Adrenal gland (tissue), 12 donors: ENCODE data around the gene EXOC6B. TPM values are rescaled to one million over a fixed set of nuclear protein-coding genes. Genes with fewer than 3 reads are reported as not detected.
A peak's percentile ranks its signal among the peaks of the same experiment; 100 is the strongest.

Source experiments
- DNase-seq, 7 donors: peaks; one replicate each; pipeline ENCODE4 v3.0.0-alpha.2; 2019 to 2020
- H3K27ac ChIP-seq, 5 donors: fragments of 200-600 bp; sonication (generic) in 4 of 5; 1 replicate in 3 of 5; 2 replicates in 2 of 5; pipeline versions ENCODE4 v1.5.1 to v1.8.0; 2016 to 2020; ENCODE audit warnings: mild to moderate bottlenecking in 1 of 5
- H3K27me3 ChIP-seq: fragments of 200-600 bp; 2 replicates; pipeline ENCODE4 v1.8.0; 2021
- H3K36me3 ChIP-seq, 2 donors: fragments of 200-600 bp; replicated peaks in 1 of 2; 1 replicate in 1 of 2; 2 replicates in 1 of 2; pipeline versions ENCODE4 v1.5.1 to v1.8.0; 2018 to 2022
- H3K4me1 ChIP-seq, 2 donors: fragments of 200-600 bp; replicated peaks in 1 of 2; 1 replicate in 1 of 2; 2 replicates in 1 of 2; pipeline versions ENCODE4 v1.5.1 to v1.8.0; 2018 to 2021
- H3K4me3 ChIP-seq, 4 donors: fragments of 200-600 bp; sonication (generic) in 3 of 4; one replicate each; pipeline ENCODE4 v1.5.1; 2016 to 2018
- H3K9me3 ChIP-seq, 3 donors: fragments of 200-600 bp; sonication (generic) in 1 of 3; replicated peaks in 1 of 3; 1 replicate in 2 of 3; 2 replicates in 1 of 3; pipeline versions ENCODE4 v1.5.1 to v1.8.0; 2016 to 2021
- POLR2A ChIP-seq, 2 donors: fragments of 450-650 bp; IDR thresholded peaks; one replicate each; pipeline ENCODE4 v1.6.1; 2017; ENCODE audit warnings: antibody characterized with exemption in 2 of 2, mild to moderate bottlenecking in 2 of 2, moderate library complexity in 1 of 2
- WGBS, 4 donors: extraction: QIAGEN DNeasy Blood & Tissue Kit in 2 of 4; methylation state at CpG; one replicate each; pipeline versions ENCODE4 v1.1.5 to v1.1.7; 2013 to 2017; 5-methylcytosine and 5-hydroxymethylcytosine counted together
- intact Hi-C, 2 donors: fragments of 100-400 bp; cut with DNase I; formaldehyde crosslinking; loops; one replicate each; pipeline versions ENCODE4 v1.14.1 to v1.15.0; 2022 to 2023
- polyA plus RNA-seq, 3 donors: library from polyadenylated mRNA; stranded (reverse); fragments of 200-250 nt in 2 of 3; fragments of 350-450 nt in 1 of 3; fragmentation: Illumina TruSeq in 1 of 3; extraction: RNeasy Lipid Tissue Mini Kit (QIAGEN cat#74804) in 1 of 3; gene quantifications; one replicate each; pipeline ENCODE4 v1.2.3, GENCODE V29; 2013 to 2014
- total RNA-seq, 9 donors: library from RNA; depleted of rRNA in 4 of 9; stranded (reverse); fragments of >200 nt in 4 of 9; fragments of 120-200 nt in 1 of 9; fragmentation: NEBNext Ultra II Directional in 1 of 9; extraction: Animal tissue kit (Norgen Biotek cat#: 25700) in 1 of 9; gene quantifications; one replicate each; pipeline versions ENCODE4 v1.1.0 to v1.2.4, GENCODE V29; 2013 to 2023
- TF ChIP-seq, protein P1 (sequence below), 6 experiments: fragments of 450-650 bp in 4 of 6; fragments of 200-600 bp in 2 of 6; sonication (generic) in 1 of 6; IDR thresholded peaks; 1 replicate in 5 of 6; 2 replicates in 1 of 6; pipeline versions ENCODE4 v1.5.1 to v1.8.0; 2016 to 2021; ENCODE audit warnings: antibody characterized with exemption in 6 of 6, mild to moderate bottlenecking in 2 of 6, moderate library complexity in 1 of 6
- donor health status: healthy with polysubstance abuse.
- donor health status: Bipolar disorder and iron deficiency.
- donor health status: DM: yes; HTN: yes; CAD: no.
- donor health status: DM: no; HTN: no; CAD: no.
- donor health status: DM: no; HTN: no; CAD: no.
- donor health status: DM: yes; HTN: yes; CAD: no.

Gene EXOC6B
- total and polyA plus RNA-seq, 12 donors, result 6.0 to 92.6 (median 50.6) TPM

DNA sequence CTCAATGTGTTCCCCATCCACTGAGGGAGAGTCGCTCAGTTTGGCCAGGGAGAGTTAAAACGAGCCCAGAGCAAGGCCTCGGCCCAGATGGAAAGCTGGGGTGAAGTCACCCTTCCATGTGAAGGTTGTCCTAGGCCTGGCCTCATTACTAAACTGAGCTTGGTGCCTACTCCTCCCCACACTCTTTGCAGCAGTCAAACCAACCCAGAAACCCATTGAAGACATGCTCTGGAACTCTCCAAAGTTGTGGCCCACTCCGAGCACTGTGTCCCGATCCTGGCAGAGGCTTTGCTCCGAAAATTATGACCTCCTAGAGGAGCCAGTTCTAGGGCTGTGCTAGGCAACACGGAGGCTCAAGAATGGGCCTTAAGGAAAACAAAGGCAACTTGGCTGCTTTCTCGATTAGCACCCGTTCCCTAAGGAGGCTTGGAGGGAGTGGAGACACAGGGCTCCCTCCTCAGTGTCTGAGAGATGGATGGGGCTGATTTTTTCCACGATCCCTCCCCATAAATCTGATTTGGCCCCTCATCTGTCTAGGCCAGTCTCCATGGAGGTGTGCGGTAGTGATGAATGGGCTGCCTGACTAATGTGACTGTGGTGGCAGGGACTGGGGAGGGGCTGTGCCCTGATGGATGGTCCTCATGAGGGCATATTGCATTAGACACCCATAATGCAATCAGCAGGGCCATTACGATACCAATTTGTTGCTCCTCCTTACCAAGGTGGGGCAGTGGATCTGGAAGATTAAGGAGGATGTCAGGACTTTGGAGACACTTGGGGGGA lies 666.4 kb downstream of the EXOC6B start:
- peak in 1 of 7 donors; percentile 20 for DNase-seq
- H3K4me3 ChIP-seq, result no peak overlapping the region
- H3K27ac ChIP-seq, result no peak overlapping the region
- intact Hi-C loops, result no loop called here
- H3K27me3 ChIP-seq, result peaks cover 5% of the 10 kb centered on the region
- H3K9me3 ChIP-seq, result no peaks in the 10 kb centered on the region
- no peaks in the 10 kb centered on the region for H3K4me1 ChIP-seq
- no peaks in the 10 kb centered on the region for H3K36me3 ChIP-seq
- TF ChIP-seq, protein P1, sequence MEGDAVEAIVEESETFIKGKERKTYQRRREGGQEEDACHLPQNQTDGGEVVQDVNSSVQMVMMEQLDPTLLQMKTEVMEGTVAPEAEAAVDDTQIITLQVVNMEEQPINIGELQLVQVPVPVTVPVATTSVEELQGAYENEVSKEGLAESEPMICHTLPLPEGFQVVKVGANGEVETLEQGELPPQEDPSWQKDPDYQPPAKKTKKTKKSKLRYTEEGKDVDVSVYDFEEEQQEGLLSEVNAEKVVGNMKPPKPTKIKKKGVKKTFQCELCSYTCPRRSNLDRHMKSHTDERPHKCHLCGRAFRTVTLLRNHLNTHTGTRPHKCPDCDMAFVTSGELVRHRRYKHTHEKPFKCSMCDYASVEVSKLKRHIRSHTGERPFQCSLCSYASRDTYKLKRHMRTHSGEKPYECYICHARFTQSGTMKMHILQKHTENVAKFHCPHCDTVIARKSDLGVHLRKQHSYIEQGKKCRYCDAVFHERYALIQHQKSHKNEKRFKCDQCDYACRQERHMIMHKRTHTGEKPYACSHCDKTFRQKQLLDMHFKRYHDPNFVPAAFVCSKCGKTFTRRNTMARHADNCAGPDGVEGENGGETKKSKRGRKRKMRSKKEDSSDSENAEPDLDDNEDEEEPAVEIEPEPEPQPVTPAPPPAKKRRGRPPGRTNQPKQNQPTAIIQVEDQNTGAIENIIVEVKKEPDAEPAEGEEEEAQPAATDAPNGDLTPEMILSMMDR (IDR thresholded peaks at IDR 0.05), result no peak
- TF ChIP-seq POLR2A (IDR thresholded peaks at IDR 0.05), result no peak
- 74 to 85% (median 84%) methylated on average over 12 of the region's 12 CpGs for WGBS, 4 donors

DNA sequence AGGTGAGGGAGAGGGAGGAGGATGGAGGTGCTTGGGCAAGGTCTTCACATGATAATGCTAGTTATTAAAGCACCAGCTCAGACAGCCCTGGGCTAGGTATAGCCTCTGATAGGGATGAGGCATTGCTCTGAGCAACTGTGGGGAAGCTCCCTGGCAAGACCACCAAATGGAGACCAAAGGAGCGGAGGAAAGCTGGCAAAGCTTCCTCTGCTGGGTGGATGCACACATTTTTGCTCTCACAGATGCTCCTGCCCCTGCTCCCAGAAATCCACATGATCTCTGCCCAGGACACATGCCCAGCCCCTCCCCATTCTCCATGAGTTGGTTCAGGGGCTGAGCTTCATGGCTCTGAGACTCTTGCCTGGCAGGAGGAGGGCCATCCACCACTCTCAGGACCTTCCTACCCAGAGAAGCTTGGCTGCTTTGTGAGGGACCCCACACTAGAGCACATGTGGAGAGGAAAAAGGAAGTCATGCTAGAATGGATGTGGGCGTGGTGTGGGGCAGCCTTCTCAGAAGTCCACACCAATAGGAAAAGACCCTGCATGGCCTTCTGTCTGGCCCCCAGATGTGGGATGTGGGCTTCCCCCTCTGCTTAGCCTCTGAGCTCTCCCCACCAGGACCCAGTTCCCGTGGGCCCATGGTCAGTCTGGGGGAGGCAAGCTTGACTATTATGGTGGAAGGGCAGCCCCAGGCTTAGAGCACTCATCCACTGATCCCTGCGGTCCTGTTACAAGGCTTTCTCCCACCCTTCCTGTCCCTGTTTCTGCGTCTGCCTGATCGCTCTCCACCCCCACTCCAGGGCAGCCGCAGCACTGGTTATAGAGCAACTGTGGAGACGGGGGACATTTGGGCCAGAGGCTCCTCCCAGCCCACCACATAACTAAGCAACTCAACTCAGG lies 667.7 kb downstream of the EXOC6B start:
- Histone ChIP-seq H3K9me3 (no peaks in the 10 kb centered on the region), H3K36me3 (no peaks in the 10 kb centered on the region), H3K4me3 (no peak overlapping the region), H3K27ac (no peak overlapping the region), H3K4me1 (no peaks in the 10 kb centered on the region), H3K27me3 (peaks cover 10% of the 10 kb centered on the region)
- TF ChIP-seq POLR2A (IDR thresholded peaks at IDR 0.05), result no peak
- TF ChIP-seq, protein P1 (IDR thresholded peaks at IDR 0.05), result no peak
- intact Hi-C loops, result no loop called here
- peak in 1 of 7 donors; percentile 11 for DNase-seq
- WGBS, 4 donors, result 77 to 88% (median 84%) methylated on average over 5 to 8 of the region's 8 CpGs

DNA sequence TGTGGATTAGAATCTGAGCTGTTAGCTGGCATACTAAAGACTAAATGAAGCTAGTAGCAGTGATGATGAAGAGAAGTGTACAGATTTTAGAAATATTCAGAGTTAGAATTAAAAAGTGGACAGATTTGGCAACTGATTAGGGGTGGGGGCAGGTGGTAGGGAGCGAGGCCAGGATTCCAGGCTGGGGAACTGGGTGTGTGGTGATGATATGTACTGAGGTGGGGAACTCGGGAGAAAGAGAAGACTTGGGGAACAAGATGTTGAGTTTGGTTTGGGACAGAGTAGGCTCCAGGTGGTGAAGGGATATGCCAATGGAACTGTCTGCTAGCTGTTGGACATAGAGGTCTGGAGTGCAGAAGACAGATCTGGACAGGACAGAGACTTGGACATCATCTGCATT lies 669.0 kb downstream of the EXOC6B start:
- Histone ChIP-seq H3K4me1 (no peaks in the 10 kb centered on the region), H3K27me3 (peaks cover 11% of the 10 kb centered on the region), H3K36me3 (no peaks in the 10 kb centered on the region), H3K9me3 (no peaks in the 10 kb centered on the region), H3K4me3 (no peak overlapping the region), H3K27ac (no peak overlapping the region)
- WGBS, 4 donors, result 60 to 74% (median 68%) methylated on average over 2 of the region's 2 CpGs
- TF ChIP-seq, protein P1 (IDR thresholded peaks at IDR 0.05), result no peak
- no peak for TF ChIP-seq POLR2A (IDR thresholded peaks at IDR 0.05)
- no peak for DNase-seq
- intact Hi-C loops, result no loop called here

GRCh38 chr2:72155737-72156136 lies 670.1 kb downstream of the EXOC6B start:
- peaks cover 11% of the 10 kb centered on the region for H3K27me3 ChIP-seq

More at GRCh38 chr2:72155737-72156136, 670.1 kb downstream of the EXOC6B start:
- Histone ChIP-seq H3K4me3 (no peak overlapping the region), H3K4me1 (no peaks in the 10 kb centered on the region), H3K9me3 (no peaks in the 10 kb centered on the region), H3K36me3 (no peaks in the 10 kb centered on the region), H3K27ac (no peak overlapping the region)
- 76 to 100% (median 90%) methylated on average over 5 of the region's 5 CpGs for WGBS, 4 donors
- TF ChIP-seq, protein P1 (IDR thresholded peaks at IDR 0.05), result no peak
- no peak for TF ChIP-seq POLR2A (IDR thresholded peaks at IDR 0.05)
- intact Hi-C loops, result no loop called here
- DNase-seq, result peak in 1 of 7 donors; percentile 15
